GM20000 (cell line): ENCODE data around the gene UCHL3.

Experiments used
- DNase-seq: peaks from one replicate; pipeline ENCODE4 v3.0.0; 2012; ENCODE audit warnings: low spot score
- CTCF ChIP-seq: IDR thresholded peaks from 2 replicates; pipeline ENCODE4 v1.5.1; 2012; ENCODE audit warnings: mild to moderate bottlenecking, control low read depth; ENCODE audit errors: extremely low read depth, missing control alignments

The UCHL3 gene

DNA sequence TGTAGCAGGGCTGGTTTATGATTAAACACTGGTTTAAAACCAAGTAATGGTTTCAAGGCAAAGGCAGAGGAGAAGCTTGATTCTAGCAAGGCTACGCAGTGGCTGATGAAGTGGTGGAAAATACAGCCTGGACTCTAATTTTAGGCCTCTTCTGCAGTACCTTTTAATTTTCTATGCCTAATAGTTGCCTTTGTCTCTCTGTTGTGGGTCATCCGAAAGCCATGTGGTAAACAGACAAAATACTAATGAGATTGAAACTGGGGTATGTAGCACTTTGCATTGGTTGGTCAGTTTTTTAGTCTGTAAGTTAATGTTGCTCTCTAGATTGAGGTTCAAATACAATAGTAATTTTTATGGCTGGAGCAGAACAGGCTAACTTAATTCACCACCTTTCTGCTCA, 89.9 kb downstream of the UCHL3 start:
- TF ChIP-seq CTCF, result no peak
- peak; percentile 36 for DNase-seq

DNA sequence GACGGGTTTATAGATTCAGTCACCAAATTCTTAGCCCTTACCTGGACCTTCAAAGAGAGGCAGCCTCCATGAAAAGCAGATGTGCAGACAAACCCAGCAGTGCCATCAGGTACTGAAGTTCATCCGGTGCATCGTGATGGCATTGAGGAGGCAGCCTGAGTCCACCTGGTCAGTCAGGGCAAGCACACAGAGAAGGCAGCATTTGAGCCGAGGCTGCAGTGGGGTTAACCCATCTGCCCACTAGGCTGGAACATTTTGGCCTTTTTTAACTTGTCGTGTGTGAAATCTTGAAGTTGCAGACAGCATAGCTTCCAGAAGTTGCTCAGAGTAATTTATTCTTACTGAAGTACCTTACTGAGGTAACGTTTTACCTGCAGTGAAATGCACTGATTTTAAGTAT, 91.4 kb downstream of the UCHL3 start:
- no peak for TF ChIP-seq CTCF
- DNase-seq, result no peak

- TF ChIP-seq CTCF, result no peak
- no peak for DNase-seq
These were observed 93.6 kb downstream of the UCHL3 start for GRCh38 chr13:75643182-75643581.

DNA sequence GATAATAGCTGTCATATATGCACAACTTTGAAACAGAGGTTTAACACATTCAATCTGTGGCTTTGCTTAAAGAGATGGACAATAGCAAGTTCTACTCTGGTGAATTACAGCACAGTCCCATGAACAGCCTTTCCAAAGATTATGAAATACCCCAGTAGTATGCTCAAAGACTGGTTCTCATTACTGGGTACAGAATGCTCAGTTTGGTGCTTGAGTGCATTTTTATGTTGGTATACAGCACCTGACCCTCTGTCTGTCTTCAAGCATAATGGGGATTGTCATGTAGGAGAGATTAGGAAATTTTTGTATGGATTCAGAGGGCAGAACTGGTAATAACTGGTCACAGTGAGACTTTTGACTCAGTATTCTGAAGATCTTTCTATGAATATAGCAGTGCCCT, 94.1 kb downstream of the UCHL3 start:
- no peak for TF ChIP-seq CTCF
- no peak for DNase-seq

DNA sequence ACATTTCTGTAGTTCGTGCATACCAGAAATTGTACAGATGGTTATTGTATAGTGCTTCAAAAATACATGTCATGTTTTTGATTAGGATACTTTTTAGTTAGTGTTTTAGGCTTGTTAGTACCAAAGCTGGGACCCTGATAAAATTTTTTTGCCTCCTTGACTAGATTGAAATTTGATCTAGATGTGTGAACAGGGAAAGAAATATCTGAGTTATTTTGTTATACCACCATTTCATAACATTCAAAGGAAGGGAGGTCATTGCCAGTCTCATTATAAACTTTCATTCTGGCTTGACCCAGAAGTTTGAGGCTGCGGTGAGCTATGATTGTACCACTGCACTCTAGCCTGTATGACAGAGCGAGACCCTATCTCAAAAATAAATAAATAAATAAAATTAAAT, 95.5 kb downstream of the UCHL3 start:
- TF ChIP-seq CTCF, result no peak
- no peak for DNase-seq

DNA sequence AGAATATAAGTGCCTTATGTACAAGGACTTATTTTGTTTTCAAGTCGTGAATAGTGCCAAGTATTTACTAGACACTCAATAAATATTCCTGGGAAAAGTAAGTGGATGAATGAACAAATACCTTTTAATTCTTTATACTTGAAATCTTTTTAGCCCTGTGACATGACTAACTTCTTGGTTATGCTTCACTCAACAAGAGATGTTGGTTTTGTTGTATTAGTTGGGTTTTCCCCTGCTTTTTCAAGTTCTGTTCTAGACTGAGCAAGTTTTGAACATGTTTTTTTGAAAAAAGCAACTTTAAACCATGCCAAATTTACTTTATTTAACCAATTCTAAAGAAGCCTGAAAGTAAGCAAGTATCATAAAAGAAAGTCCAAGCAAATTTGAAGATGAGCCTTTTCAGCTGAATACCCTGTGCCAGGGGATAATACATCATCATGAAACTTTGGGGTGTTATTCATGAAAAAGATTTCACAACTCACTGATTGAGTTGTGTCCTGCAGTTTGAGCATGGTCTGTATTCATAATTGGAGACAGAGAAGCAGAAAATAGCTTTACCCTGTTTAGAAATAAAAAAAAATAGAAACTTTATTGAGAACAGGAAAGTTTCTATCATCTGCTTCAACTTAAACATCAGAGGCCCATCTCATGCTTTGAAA, 97.7 kb downstream of the UCHL3 start:
- peak; percentile 59 for DNase-seq
- TF ChIP-seq CTCF, result no peak

- DNase-seq, result no peak
- TF ChIP-seq CTCF, result no peak
These were observed 98.9 kb downstream of the UCHL3 start for GRCh38 chr13:75648446-75648845.
